Measurements from ENCODE around the gene CEP250.
"Not testable (repeated sequence)": the region's sequence is repeated elsewhere in the genome, so short reads cannot be mapped to it uniquely, and the experiment has no call there.

The CEP250 gene

DNA sequence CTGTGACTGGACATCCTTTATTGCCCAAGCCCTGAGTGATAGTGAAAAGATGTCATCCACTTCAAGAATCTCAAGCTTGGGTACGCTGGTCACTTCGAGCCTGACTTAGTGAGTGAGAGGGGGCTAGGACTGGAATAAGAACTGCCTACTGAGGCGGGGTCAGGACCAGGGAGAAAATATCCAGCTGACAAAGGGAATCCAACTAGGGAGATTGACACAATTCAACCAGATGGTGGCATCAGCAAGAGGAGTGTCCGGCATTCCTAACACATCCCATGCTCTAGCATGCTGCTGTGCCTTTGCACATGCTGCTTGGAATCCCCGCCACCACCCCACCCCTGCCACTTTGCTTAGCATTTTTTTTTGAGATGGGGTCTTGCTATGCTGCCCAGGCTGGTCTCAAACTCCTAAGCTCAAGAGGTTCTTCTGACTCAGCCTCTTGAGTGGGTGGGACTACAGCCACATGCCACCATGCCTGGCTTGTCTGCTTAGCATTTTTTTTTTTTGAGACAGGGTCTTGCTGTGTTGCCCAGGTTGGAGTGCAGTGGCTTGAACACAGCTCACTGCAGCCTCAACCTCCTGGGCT is 6.5 kb upstream of the CEP250 start:
- TF ChIP-seq, protein P1, sequence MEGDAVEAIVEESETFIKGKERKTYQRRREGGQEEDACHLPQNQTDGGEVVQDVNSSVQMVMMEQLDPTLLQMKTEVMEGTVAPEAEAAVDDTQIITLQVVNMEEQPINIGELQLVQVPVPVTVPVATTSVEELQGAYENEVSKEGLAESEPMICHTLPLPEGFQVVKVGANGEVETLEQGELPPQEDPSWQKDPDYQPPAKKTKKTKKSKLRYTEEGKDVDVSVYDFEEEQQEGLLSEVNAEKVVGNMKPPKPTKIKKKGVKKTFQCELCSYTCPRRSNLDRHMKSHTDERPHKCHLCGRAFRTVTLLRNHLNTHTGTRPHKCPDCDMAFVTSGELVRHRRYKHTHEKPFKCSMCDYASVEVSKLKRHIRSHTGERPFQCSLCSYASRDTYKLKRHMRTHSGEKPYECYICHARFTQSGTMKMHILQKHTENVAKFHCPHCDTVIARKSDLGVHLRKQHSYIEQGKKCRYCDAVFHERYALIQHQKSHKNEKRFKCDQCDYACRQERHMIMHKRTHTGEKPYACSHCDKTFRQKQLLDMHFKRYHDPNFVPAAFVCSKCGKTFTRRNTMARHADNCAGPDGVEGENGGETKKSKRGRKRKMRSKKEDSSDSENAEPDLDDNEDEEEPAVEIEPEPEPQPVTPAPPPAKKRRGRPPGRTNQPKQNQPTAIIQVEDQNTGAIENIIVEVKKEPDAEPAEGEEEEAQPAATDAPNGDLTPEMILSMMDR (IDR thresholded peaks at IDR 0.05; ENCODE audit: insufficient read depth, low read length, missing control alignments) = no peak
- ChIA-PET POLR2A (interaction anchor here (2.5 kb wide), 1 partner anchor 145 kb away, joined by 11 read pairs; no protein-coding TSS in a partner anchor), CTCF (interaction anchor here (1.3 to 17.2 kb wide), 10 partner anchors 10 to 216 kb away, joined by 3 to 662 read pairs (median 12); partner anchors contain the start of genes CEP250, EIF6, GDF5 and MMP24OS)
- DNase-seq (ENCODE audit: low read depth, low spot score) = no peak
- H3K4me3 ChIP-seq (ENCODE audit: low read depth, low read length) = no peak overlapping the region

DNA sequence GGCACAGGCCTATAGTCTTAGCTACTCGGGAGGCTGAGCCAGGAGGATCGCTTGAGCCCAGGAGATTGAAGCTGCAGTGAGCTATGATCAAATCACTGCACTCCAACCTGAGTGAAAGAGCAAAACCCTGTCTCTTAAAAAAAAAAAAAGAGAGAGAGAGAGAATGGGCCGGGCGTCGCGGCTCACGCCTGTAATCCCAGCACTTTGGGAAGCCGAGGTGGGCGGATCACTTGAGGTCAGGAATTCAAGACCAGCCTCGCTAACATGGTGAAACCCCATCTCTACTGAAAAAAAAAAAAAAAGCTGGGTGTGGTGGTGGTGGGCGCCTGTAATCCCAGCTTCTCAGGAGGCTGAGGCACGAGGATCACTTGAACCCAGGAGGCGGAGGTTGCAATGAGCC is 5.5 kb upstream of the CEP250 start:
- CTCF ChIA-PET = interaction anchor here (0.7 to 17.2 kb wide), 10 partner anchors 9 to 353 kb away, joined by 3 to 662 read pairs (median 12); partner anchors contain the start of genes CEP250, EIF6, GDF5 and MMP24OS
- DNase-seq (ENCODE audit: low read depth, low spot score); H3K4me3 ChIP-seq (ENCODE audit: low read depth, low read length); POLR2A ChIA-PET: not testable (repeated sequence)

GRCh38 chr20:35451295-35451694 is 4.1 kb upstream of the CEP250 start:
- H3K4me3 ChIP-seq (ENCODE audit: low read depth, low read length) = no peak overlapping the region
- no peak for DNase-seq (ENCODE audit: low read depth, low spot score)
- ChIA-PET CTCF (interaction anchor here (1.4 to 7.0 kb wide), 2 partner anchors 10 to 145 kb away, joined by 4 to 109 read pairs; no protein-coding TSS in a partner anchor), POLR2A (interaction anchor here (0.6 kb wide), 1 partner anchor 382 kb away, joined by 3 read pairs; no protein-coding TSS in a partner anchor)
- TF ChIP-seq, protein P1 (IDR thresholded peaks at IDR 0.05; ENCODE audit: insufficient read depth, low read length, missing control alignments) = no peak

DNA sequence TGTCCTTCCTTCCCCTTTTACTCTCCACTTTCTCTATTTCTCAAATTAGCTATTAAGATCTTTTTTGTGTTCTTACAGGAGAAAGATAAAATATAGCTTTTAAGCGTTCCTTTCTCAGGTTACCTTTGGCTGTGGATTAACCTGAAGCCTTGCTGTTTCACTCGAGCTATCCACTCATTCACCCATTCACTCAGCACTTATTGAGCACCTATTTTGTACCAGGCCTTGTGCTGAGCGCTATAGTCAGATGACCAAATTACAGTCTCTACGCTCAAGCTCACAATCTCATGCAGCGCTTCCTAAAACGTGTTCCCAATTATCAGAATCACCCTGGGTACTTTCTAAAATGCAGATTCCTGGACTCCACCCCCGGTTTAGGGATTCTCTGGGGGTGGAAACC is 1.8 kb upstream of the CEP250 start:
- ChIA-PET CTCF (interaction anchor here (0.8 to 12.8 kb wide), 8 partner anchors 9 to 359 kb away, joined by 3 to 172 read pairs (median 6); partner anchors contain the start of gene EDEM2), POLR2A (interaction anchor here (1.7 to 2.6 kb wide), 2 partner anchors 148 to 169 kb away, joined by 5 to 9 read pairs; partner anchors contain the start of gene EIF6)
- TF ChIP-seq, protein P1 (IDR thresholded peaks at IDR 0.05; ENCODE audit: insufficient read depth, low read length, missing control alignments) = no peak
- no peak for DNase-seq (ENCODE audit: low read depth, low spot score)
- H3K4me3 ChIP-seq (ENCODE audit: low read depth, low read length) = peak overlapping the region; percentile 25

GRCh38 chr20:35456700-35457099 is 1.3 kb downstream of the CEP250 start:
- H3K4me3 ChIP-seq (ENCODE audit: low read depth, low read length); DNase-seq (ENCODE audit: low read depth, low spot score): not testable (repeated sequence)
- POLR2A ChIA-PET = interaction anchor here (0.6 kb wide), 1 partner anchor 9 kb away, joined by 3 read pairs; no protein-coding TSS in a partner anchor
- CTCF ChIA-PET = interaction anchor here (0.5 to 12.8 kb wide), 8 partner anchors 8 to 361 kb away, joined by 3 to 172 read pairs (median 9); no protein-coding TSS in a partner anchor

DNA sequence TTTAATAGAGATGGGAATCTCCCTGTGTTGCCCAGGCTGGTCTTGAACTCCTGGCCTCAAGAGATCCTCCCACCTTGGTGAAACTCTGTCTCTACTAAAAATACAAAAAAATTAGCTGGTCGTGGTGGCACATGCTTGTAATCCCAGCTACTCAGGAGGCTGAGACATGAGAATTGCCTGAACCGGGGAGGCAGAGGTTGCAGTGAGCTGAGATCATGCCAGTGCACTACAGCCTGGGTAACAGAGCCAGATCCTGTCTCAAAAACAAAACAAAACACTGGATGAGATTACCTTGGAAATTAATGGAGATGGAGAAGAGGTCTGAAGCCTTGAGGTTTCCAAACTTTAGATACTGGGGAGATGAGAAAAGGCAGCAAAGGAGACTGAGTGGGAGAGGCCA is 2.1 kb downstream of the CEP250 start:
- CTCF ChIA-PET = interaction anchor here (1.2 to 12.8 kb wide), 5 partner anchors 7 to 363 kb away, joined by 4 to 172 read pairs (median 63); no protein-coding TSS in a partner anchor
- POLR2A ChIA-PET; DNase-seq (ENCODE audit: low read depth, low spot score); H3K4me3 ChIP-seq (ENCODE audit: low read depth, low read length): not testable (repeated sequence)

GRCh38 chr20:35458388-35458787 is 3.0 kb downstream of the CEP250 start:
- no peak for DNase-seq (ENCODE audit: low read depth, low spot score)
- TF ChIP-seq, protein P1 (IDR thresholded peaks at IDR 0.05; ENCODE audit: insufficient read depth, low read length, missing control alignments) = no peak
- ChIA-PET POLR2A (no interaction called here), CTCF (interaction anchor here (0.8 to 12.8 kb wide), 6 partner anchors 7 to 364 kb away, joined by 3 to 172 read pairs (median 39); no protein-coding TSS in a partner anchor)
- no peak overlapping the region for H3K4me3 ChIP-seq (ENCODE audit: low read depth, low read length)

Measured in AG04449 (cell line).